Activated CD8-positive, alpha-beta T cell treated with anti-CD3 and anti-CD28 coated beads for 36 hours (primary cell): ENCODE measurements around the gene KDM2B. TPM values are rescaled to one million over a fixed set of nuclear protein-coding genes. Genes with fewer than 3 reads are reported as not detected.

Experiments used
- ATAC-seq: fragments of 200-7000 bp; cut with Tn5 transposase; one replicate; pipeline ENCODE4 v1.10.0; 2021; ENCODE audit warnings: mild to moderate bottlenecking, moderate library complexity
- CTCF ChIA-PET: fragments of 350-600 bp; sonication (Branson Sonifier 250); formaldehyde crosslinking; loops from one replicate; lab custom pipeline; 2021; ENCODE audit warnings: antibody characterized with exemption; lab: Charles Lee
- POLR2A ChIA-PET: fragments of 350-600 bp; sonication (Branson Sonifier 250); formaldehyde crosslinking; loops from one replicate; lab custom pipeline; 2021; ENCODE audit warnings: antibody characterized with exemption; lab: Charles Lee
- DNase-seq: peaks from one replicate; pipeline ENCODE4 v3.0.0-alpha.2; 2020
- H3K27ac Mint-ChIP-seq: one replicate; pipeline ENCODE4 v1.8.0; 2021; ENCODE audit warnings: mild to moderate bottlenecking, mixed read lengths
- H3K27me3 Mint-ChIP-seq: one replicate; pipeline ENCODE4 v1.8.0; 2021; ENCODE audit warnings: mixed read lengths
- H3K36me3 Mint-ChIP-seq: one replicate; pipeline ENCODE4 v1.8.0; 2021; ENCODE audit warnings: low read depth, mixed read lengths
- H3K4me1 Mint-ChIP-seq: one replicate; pipeline ENCODE4 v1.8.0; 2021; ENCODE audit warnings: low read depth, mixed read lengths
- H3K4me3 Mint-ChIP-seq: one replicate; pipeline ENCODE4 v1.8.0; 2021; ENCODE audit warnings: mild to moderate bottlenecking, moderate library complexity, mixed read lengths
- H3K9me3 Mint-ChIP-seq: one replicate; pipeline ENCODE4 v1.8.0; 2021; ENCODE audit warnings: mixed read lengths
- CTCF ChIP-seq: fragments of 200-600 bp; IDR thresholded peaks from one replicate; pipeline ENCODE4 v1.8.0; 2022; ENCODE audit warnings: antibody characterized with exemption, mild to moderate bottlenecking
- intact Hi-C: fragments of 100-400 bp; cut with micrococcal nuclease; formaldehyde crosslinking; loops from one replicate; pipeline ENCODE4 v1.10.0; 2022
- total RNA-seq, 2 experiments: library from RNA; stranded (reverse); gene quantifications; one replicate each; pipeline ENCODE4 v1.2.3, GENCODE V29; 2021

KDM2B gene
- total RNA-seq, 2 experiments from 2014 or later = 61.0 to 61.7 TPM

- Mint-ChIP-seq H3K27ac (no peak overlapping the region), H3K36me3 (peaks cover 62% of the 10 kb centered on the region), H3K27me3 (no peaks in the 10 kb centered on the region), H3K9me3 (no peaks in the 10 kb centered on the region), H3K4me1 (no peaks in the 10 kb centered on the region), H3K4me3 (no peak overlapping the region)
- intact Hi-C loops = no loop called here
- ChIA-PET POLR2A (interaction anchor here (0.6 to 1.4 kb wide), 7 partner anchors 15 to 568 kb away, joined by 3 to 5 read pairs (median 3); partner anchors contain the start of gene ANAPC5), CTCF (interaction anchor here (0.6 to 3.3 kb wide), 8 partner anchors 9 to 126 kb away, joined by 3 to 19 read pairs (median 4); no protein-coding TSS in a partner anchor)
- ATAC-seq (no peak), DNase-seq (no peak)
- TF ChIP-seq CTCF = no peak
Observed at GRCh38 chr12:121423682-121424623, 156.9 kb downstream of the KDM2B start.

- CTCF ChIA-PET = interaction anchor here (0.6 to 3.3 kb wide), 5 partner anchors 9 to 125 kb away, joined by 3 to 19 read pairs (median 4); no protein-coding TSS in a partner anchor
- no peak overlapping the region for H3K27ac Mint-ChIP-seq
- POLR2A ChIA-PET = interaction anchor here (0.6 to 1.4 kb wide), 4 partner anchors 9 to 71 kb away, joined by 3 to 5 read pairs (median 4); partner anchors contain the start of gene ANAPC5
Observed at GRCh38 chr12:121423253-121423652, 157.6 kb downstream of the KDM2B start.

GRCh38 chr12:121420109-121420508 is 160.7 kb downstream of the KDM2B start:
- no peak for TF ChIP-seq CTCF
- no peaks in the 10 kb centered on the region for H3K9me3 Mint-ChIP-seq
- H3K4me3 Mint-ChIP-seq = no peak overlapping the region
- no peak overlapping the region for H3K27ac Mint-ChIP-seq
- no peak for ATAC-seq
- H3K4me1 Mint-ChIP-seq = peaks cover 12% of the 10 kb centered on the region
- DNase-seq = no peak
- H3K36me3 Mint-ChIP-seq = peaks cover 63% of the 10 kb centered on the region
- ChIA-PET POLR2A (interaction anchor here (1.4 kb wide), 1 partner anchor 18 kb away, joined by 4 read pairs; no protein-coding TSS in a partner anchor), CTCF (interaction anchor here (2.8 to 3.4 kb wide), 2 partner anchors 22 to 85 kb away, joined by 12 to 17 read pairs; no protein-coding TSS in a partner anchor)
- no peaks in the 10 kb centered on the region for H3K27me3 Mint-ChIP-seq
- intact Hi-C loops = no loop called here

More at GRCh38 chr12:121423253-121423652, 157.6 kb downstream of the KDM2B start:
- intact Hi-C loops = no loop called here
- no peak for TF ChIP-seq CTCF
- Mint-ChIP-seq H3K36me3 (peaks cover 57% of the 10 kb centered on the region), H3K4me3 (no peak overlapping the region), H3K4me1 (no peaks in the 10 kb centered on the region), H3K9me3 (no peaks in the 10 kb centered on the region), H3K27me3 (no peaks in the 10 kb centered on the region)
- DNase-seq = no peak
- ATAC-seq = no peak

- POLR2A ChIA-PET = interaction anchor here (1.2 kb wide), 1 partner anchor 18 kb away, joined by 5 read pairs; the partner anchor contains the start of gene RNF34
- peaks cover 47% of the 10 kb centered on the region for H3K36me3 Mint-ChIP-seq
- intact Hi-C loops = no loop called here
Observed at GRCh38 chr12:121417847-121418246, 163.0 kb downstream of the KDM2B start.

More at GRCh38 chr12:121417847-121418246, 163.0 kb downstream of the KDM2B start:
- ATAC-seq (no peak), DNase-seq (no peak)
- CTCF ChIA-PET = interaction anchor here (2.3 to 3.4 kb wide), 2 partner anchors 25 to 83 kb away, joined by 10 to 12 read pairs; no protein-coding TSS in a partner anchor
- Mint-ChIP-seq H3K4me1 (peaks cover 17% of the 10 kb centered on the region), H3K27me3 (no peaks in the 10 kb centered on the region), H3K4me3 (no peak overlapping the region), H3K27ac (no peak overlapping the region), H3K9me3 (no peaks in the 10 kb centered on the region)
- no peak for TF ChIP-seq CTCF
